H54 (cell line): ENCODE results near the gene MAGEH1.
A peak's percentile ranks its signal among the peaks of the same experiment; 100 is the strongest.

Source experiments
- DNase-seq: peaks from one replicate; pipeline ENCODE4 v3.0.0; 2011; ENCODE audit warnings: low spot score, mixed read lengths; ENCODE audit not compliant: insufficient read length
- FAIRE-seq: peaks from 3 replicates; lab custom pipeline; 2011; peaks lifted over from hg19 to GRCh38; lab: Jason Lieb, UNC
- POLR2A ChIP-seq: IDR thresholded peaks from 2 replicates; pipeline ENCODE4 v1.6.1; 2011; ENCODE audit warnings: low read depth, mild to moderate bottlenecking, low read length

Gene MAGEH1

GRCh38 chrX:55486736-55487135 lies 34.8 kb downstream of the MAGEH1 start:
- DNase-seq: no peak
- FAIRE-seq: no peak
- no peak for TF ChIP-seq POLR2A

GRCh38 chrX:55487143-55487542 lies 35.2 kb downstream of the MAGEH1 start:
- FAIRE-seq (no peak), DNase-seq (no peak)
- no peak for TF ChIP-seq POLR2A

- TF ChIP-seq POLR2A: no peak
- DNase-seq (no peak), FAIRE-seq (no peak)
Measured at GRCh38 chrX:55488006-55488592, 36.2 kb downstream of the MAGEH1 start.

- TF ChIP-seq POLR2A: 0 out of 2 replicates have a peak, but pooled peaks have one; percentile 7
- FAIRE-seq (no peak), DNase-seq (peak; percentile 5)
Measured at GRCh38 chrX:55488593-55489313, 36.8 kb downstream of the MAGEH1 start.

- FAIRE-seq (no peak), DNase-seq (peak; percentile 6)
- no peak for TF ChIP-seq POLR2A
Measured at GRCh38 chrX:55489314-55490009, 37.5 kb downstream of the MAGEH1 start, which contains the start of gene USP51. USP51 (minus strand) TSS chrX:55489848; CDS start chrX:55488939, 909 bp downstream.

- DNase-seq (no peak), FAIRE-seq (no peak)
- no peak for TF ChIP-seq POLR2A
Measured at GRCh38 chrX:55490121-55490520, 38.2 kb downstream of the MAGEH1 start.

GRCh38 chrX:55490974-55491373 lies 39.0 kb downstream of the MAGEH1 start:
- no peak for FAIRE-seq
- TF ChIP-seq POLR2A: no peak
- DNase-seq: no peak
